SK-N-SH (cell line): ENCODE measurements around the gene CCR4. TPM values are rescaled to one million over a fixed set of nuclear protein-coding genes. Genes with fewer than 3 reads are reported as not detected.

Experiments used
- CTCF ChIA-PET: fragments of 300-600, 350-600 bp; formaldehyde crosslinking; extraction: SDS; loops from one replicate; lab custom pipeline; 2021; lab: Yijun Ruan, JAX
- POLR2A ChIA-PET: fragments of 350-600 bp; sonication (Branson Sonifier 250); formaldehyde crosslinking; extraction: SDS; loops from one replicate; lab custom pipeline; 2020; ENCODE audit warnings: antibody characterized with exemption, inconsistent platforms; lab: Yijun Ruan, JAX
- DNase-seq: peaks from one replicate; pipeline ENCODE4 v3.0.0; 2012
- H2AFZ ChIP-seq: fragments of 200-600 bp; sonication (generic); 2 replicates; pipeline ENCODE4 v1.8.1; 2016; ENCODE audit warnings: antibody characterized with exemption, mild to moderate bottlenecking, low read depth
- H3F3A ChIP-seq: fragments of 200-600 bp; sonication (generic); replicated peaks from 2 replicates; pipeline ENCODE3; 2016; ENCODE audit warnings: antibody characterized with exemption, mild to moderate bottlenecking; ENCODE audit not compliant: insufficient read depth
- H3K27ac ChIP-seq, 2 experiments: fragments of 200-500 bp in 1 of 2; fragments of 200-600 bp in 1 of 2; sonication (Bioruptor generic) in 1 of 2; sonication (generic), shearing (Covaris generic) in 1 of 2; 2 replicates each; pipeline versions ENCODE4 v1.5.1 to v1.6.1; 2014 to 2016; ENCODE audit warnings: low read depth in 2 of 2, inconsistent platforms in 1 of 2, low read length in 1 of 2, mild to moderate bottlenecking in 1 of 2, mixed read lengths in 1 of 2
- H3K27me3 ChIP-seq: fragments of 200-600 bp; sonication (generic), shearing (Covaris generic); 2 replicates; pipeline ENCODE4 v1.6.1; 2016; ENCODE audit warnings: mixed run types; ENCODE audit not compliant: insufficient read depth
- H3K36me3 ChIP-seq, 2 experiments: fragments of 200-500 bp in 1 of 2; fragments of 200-600 bp in 1 of 2; sonication (Bioruptor generic) in 1 of 2; sonication (generic) in 1 of 2; replicated peaks in 1 of 2; 2 replicates each; pipeline versions ENCODE3 to v1.5.1; 2014 to 2016; ENCODE audit warnings: low read length in 1 of 2, mild to moderate bottlenecking in 1 of 2; ENCODE audit not compliant: insufficient read depth in 2 of 2, control insufficient read depth in 1 of 2
- H3K4me1 ChIP-seq, 2 experiments: fragments of 200-500 bp in 1 of 2; fragments of 200-600 bp in 1 of 2; sonication (Bioruptor generic) in 1 of 2; sonication (generic), shearing (Covaris generic) in 1 of 2; 2 replicates each; pipeline versions ENCODE4 v1.5.1 to v1.6.1; 2014 to 2016; ENCODE audit warnings: low read depth in 1 of 2, low read length in 1 of 2, mixed run types in 1 of 2; ENCODE audit not compliant: insufficient read depth in 2 of 2, control insufficient read depth in 1 of 2
- H3K4me2 ChIP-seq: fragments of 200-600 bp; sonication (generic), shearing (Covaris generic); 2 replicates; pipeline ENCODE4 v1.6.1; 2017; ENCODE audit warnings: mixed run types
- H3K4me3 ChIP-seq, 2 experiments: fragments of 200-500 bp in 1 of 2; fragments of 200-600 bp in 1 of 2; sonication (Bioruptor generic) in 1 of 2; sonication (generic), shearing (Covaris generic) in 1 of 2; 2 replicates each; pipeline versions ENCODE4 v1.5.1 to v1.8.1; 2014 to 2016; ENCODE audit warnings: low read depth in 2 of 2, inconsistent platforms in 1 of 2, low read length in 1 of 2, mild to moderate bottlenecking in 1 of 2, mixed read lengths in 1 of 2, moderate library complexity in 1 of 2
- H3K79me2 ChIP-seq: fragments of 200-600 bp; sonication (generic); 2 replicates; pipeline ENCODE4 v1.8.1; 2017; ENCODE audit warnings: mild to moderate bottlenecking; ENCODE audit not compliant: insufficient read depth
- H3K9ac ChIP-seq: fragments of 200-600 bp; sonication (generic); 2 replicates; pipeline ENCODE4 v1.6.1; 2017; ENCODE audit warnings: mixed run types
- H3K9me2 ChIP-seq: fragments of 200-600 bp; sonication (generic); 2 replicates; pipeline ENCODE4 v1.6.1; 2017; ENCODE audit warnings: mixed run types
- H3K9me3 ChIP-seq: fragments of 200-600 bp; sonication (generic); 2 replicates; pipeline ENCODE4 v1.6.1; 2017; ENCODE audit warnings: mixed run types, mild to moderate bottlenecking, moderate library complexity
- H4K20me1 ChIP-seq: fragments of 200-600 bp; sonication (generic); 2 replicates; pipeline ENCODE4 v1.6.1; 2017; ENCODE audit warnings: mild to moderate bottlenecking, mixed run types; ENCODE audit not compliant: insufficient read depth
- CHD2 ChIP-seq: fragments of 150-350 bp; IDR thresholded peaks from 2 replicates; pipeline ENCODE4 v1.6.1; 2018; ENCODE audit warnings: low read length; ENCODE audit not compliant: partially characterized antibody
- EP300 ChIP-seq, 2 experiments: IDR thresholded peaks; 2 replicates each; pipeline versions ENCODE4 v1.4.0 to v1.6.1; 2012; ENCODE audit warnings: borderline replicate concordance in 1 of 2, low read depth in 1 of 2, low read length in 1 of 2
- FOXJ3 ChIP-seq: sonication (generic); formaldehyde crosslinking; IDR thresholded peaks from 2 replicates; pipeline ENCODE4 v1.5.1; 2020; ENCODE audit warnings: mild to moderate bottlenecking, missing genetic modification reagents
- FOXM1 ChIP-seq: IDR thresholded peaks from 2 replicates; pipeline ENCODE4 v1.4.0; 2012; ENCODE audit warnings: low read depth, mild to moderate bottlenecking
- JUND ChIP-seq: IDR thresholded peaks from 2 replicates; pipeline ENCODE4 v1.4.0; 2012
- MEF2A ChIP-seq: IDR thresholded peaks from 2 replicates; pipeline ENCODE4 v1.4.0; 2012; ENCODE audit warnings: low read depth, borderline replicate concordance
- MXI1 ChIP-seq: IDR thresholded peaks from 2 replicates; pipeline ENCODE4 v1.6.1; 2012; ENCODE audit warnings: mild to moderate bottlenecking, low read depth, low read length, improper control_type of control experiment
- NFIC ChIP-seq: IDR thresholded peaks from 2 replicates; pipeline ENCODE4 v1.4.0; 2012; ENCODE audit warnings: borderline replicate concordance
- NRF1 ChIP-seq: IDR thresholded peaks from 2 replicates; pipeline ENCODE4 v1.6.1; 2012; ENCODE audit warnings: low read depth, mild to moderate bottlenecking, low read length
- POLR2AphosphoS5 ChIP-seq: IDR thresholded peaks from 2 replicates; pipeline ENCODE4 v1.6.1; 2012; ENCODE audit warnings: low read depth, low read length
- RXRA ChIP-seq: IDR thresholded peaks from 2 replicates; pipeline ENCODE4 v1.4.0; 2012; ENCODE audit warnings: low read depth, mild to moderate bottlenecking, borderline replicate concordance
- SMC3 ChIP-seq: IDR thresholded peaks from 2 replicates; pipeline ENCODE4 v1.6.1; 2012; ENCODE audit warnings: low read depth, low read length, improper control_type of control experiment
- TAF1 ChIP-seq: IDR thresholded peaks from 2 replicates; pipeline ENCODE4 v1.6.1; 2012; ENCODE audit warnings: low read depth, mild to moderate bottlenecking, low read length, moderate library complexity, borderline replicate concordance
- TCF12 ChIP-seq: IDR thresholded peaks from 2 replicates; pipeline ENCODE4 v1.4.0; 2012
- TEAD4 ChIP-seq: IDR thresholded peaks from 2 replicates; pipeline ENCODE4 v1.4.0; 2012; ENCODE audit warnings: mild to moderate bottlenecking, borderline replicate concordance; ENCODE audit not compliant: insufficient read depth
- WGBS: methylation state at CpG from one replicate; pipeline ENCODE4 v1.1.6; 2017; ENCODE audit warnings: low lambda C conversion rate; 5-methylcytosine and 5-hydroxymethylcytosine counted together
- polyA plus RNA-seq, 3 experiments: library from polyadenylated mRNA; depleted of rRNA; stranded (reverse); fragments of >200 nt; gene quantifications; 2 replicates each; pipeline ENCODE4 v1.2.3, GENCODE V29; 2012
- TF ChIP-seq, protein P1 (sequence below): IDR thresholded peaks from 2 replicates; pipeline ENCODE4; 2012
- TF ChIP-seq, protein P2 (sequence below): IDR thresholded peaks from 2 replicates; pipeline ENCODE4 v1.4.0; 2012; ENCODE audit warnings: low read depth, borderline replicate concordance
- TF ChIP-seq, protein P3 (sequence below): IDR thresholded peaks from 2 replicates; pipeline ENCODE4 v1.6.1; 2012; ENCODE audit warnings: mild to moderate bottlenecking, low read depth, low read length, moderate library complexity

CCR4 gene
- polyA plus RNA-seq, 1 of the 3 experiments (the other 2 are of a cell fraction), result not detected

DNA sequence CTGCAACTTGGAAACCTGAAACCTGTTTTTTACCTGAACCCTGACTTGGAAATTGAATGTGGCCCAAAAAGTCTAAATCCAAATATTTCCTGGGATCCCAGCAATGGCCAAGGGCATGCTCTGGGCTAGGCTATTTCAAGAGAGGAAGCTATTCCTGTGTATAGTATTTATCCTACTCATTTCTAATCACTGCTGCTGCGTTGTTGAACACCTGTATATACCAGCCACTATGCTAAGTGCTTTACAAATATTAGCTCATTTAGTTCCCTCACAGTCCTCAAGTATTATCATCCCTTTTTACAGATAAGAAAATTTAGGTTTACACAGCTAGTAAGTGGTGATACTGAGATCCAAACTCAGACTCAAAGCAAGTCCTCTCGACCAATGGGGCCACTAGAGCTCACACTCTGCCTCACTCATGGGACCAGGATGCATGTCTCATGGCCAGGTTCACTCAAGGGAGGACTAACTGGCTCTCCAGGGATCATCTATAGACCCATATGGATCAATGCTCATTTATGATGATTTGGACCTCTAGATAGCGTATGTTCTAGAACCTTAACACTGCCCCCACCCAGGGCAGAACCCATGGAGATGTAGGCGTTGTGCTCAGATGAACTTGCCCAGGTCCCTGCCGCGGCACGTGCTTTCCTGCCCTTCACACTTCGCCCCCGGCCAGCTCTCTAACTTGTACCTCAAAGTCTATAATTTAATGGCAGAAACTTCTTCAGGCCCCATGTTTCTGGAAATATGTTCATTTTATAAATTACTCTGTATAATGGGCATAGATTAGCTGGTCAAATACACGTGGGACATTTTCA is 2.6 kb upstream of the CCR4 start:
- Histone ChIP-seq H2AFZ (no peak overlapping the region), H3K4me2 (no peak overlapping the region), H3K9me2 (no peaks in the 10 kb centered on the region), H3K9ac (no peak overlapping the region), H3K79me2 (no peaks in the 10 kb centered on the region), H3K4me3 (no peak overlapping the region), H3K36me3 (no peaks in the 10 kb centered on the region), H3K9me3 (no peaks in the 10 kb centered on the region), H3F3A (no peaks in the 10 kb centered on the region), H3K27ac (no peak overlapping the region), H4K20me1 (no peaks in the 10 kb centered on the region), H3K4me1 (no peaks in the 10 kb centered on the region), H3K27me3 (no peaks in the 10 kb centered on the region)
- ChIA-PET CTCF (interaction anchor here (1.2 to 5.6 kb wide), 10 partner anchors 14 to 838 kb away, joined by 3 to 72 read pairs (median 8); no protein-coding TSS in a partner anchor), POLR2A (interaction anchor here (1.5 kb wide), 1 partner anchor 122 kb away, joined by 3 read pairs; no protein-coding TSS in a partner anchor)
- no peak for DNase-seq
- 86% methylated on average over 10 of the region's 10 CpGs for WGBS
- TF ChIP-seq MXI1 (no peak), FOXM1 (no peak), FOXJ3 (CRISPR knock-in tag) (no peak), EP300 (IDR thresholded peaks at IDR 0.05; ENCODE audit: borderline replicate concordance in 1 of 2, low read depth in 1 of 2, low read length in 1 of 2) (no peak), NRF1 (no peak), RXRA (no peak), JUND (no peak), TEAD4 (no peak), CHD2 (no peak), TAF1 (no peak), NFIC (no peak), TCF12 (no peak)
- TF ChIP-seq, protein P1, sequence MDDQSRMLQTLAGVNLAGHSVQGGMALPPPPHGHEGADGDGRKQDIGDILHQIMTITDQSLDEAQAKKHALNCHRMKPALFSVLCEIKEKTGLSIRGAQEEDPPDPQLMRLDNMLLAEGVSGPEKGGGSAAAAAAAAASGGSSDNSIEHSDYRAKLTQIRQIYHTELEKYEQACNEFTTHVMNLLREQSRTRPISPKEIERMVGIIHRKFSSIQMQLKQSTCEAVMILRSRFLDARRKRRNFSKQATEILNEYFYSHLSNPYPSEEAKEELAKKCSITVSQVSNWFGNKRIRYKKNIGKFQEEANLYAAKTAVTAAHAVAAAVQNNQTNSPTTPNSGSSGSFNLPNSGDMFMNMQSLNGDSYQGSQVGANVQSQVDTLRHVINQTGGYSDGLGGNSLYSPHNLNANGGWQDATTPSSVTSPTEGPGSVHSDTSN, result no peak
- TF ChIP-seq, protein P2, sequence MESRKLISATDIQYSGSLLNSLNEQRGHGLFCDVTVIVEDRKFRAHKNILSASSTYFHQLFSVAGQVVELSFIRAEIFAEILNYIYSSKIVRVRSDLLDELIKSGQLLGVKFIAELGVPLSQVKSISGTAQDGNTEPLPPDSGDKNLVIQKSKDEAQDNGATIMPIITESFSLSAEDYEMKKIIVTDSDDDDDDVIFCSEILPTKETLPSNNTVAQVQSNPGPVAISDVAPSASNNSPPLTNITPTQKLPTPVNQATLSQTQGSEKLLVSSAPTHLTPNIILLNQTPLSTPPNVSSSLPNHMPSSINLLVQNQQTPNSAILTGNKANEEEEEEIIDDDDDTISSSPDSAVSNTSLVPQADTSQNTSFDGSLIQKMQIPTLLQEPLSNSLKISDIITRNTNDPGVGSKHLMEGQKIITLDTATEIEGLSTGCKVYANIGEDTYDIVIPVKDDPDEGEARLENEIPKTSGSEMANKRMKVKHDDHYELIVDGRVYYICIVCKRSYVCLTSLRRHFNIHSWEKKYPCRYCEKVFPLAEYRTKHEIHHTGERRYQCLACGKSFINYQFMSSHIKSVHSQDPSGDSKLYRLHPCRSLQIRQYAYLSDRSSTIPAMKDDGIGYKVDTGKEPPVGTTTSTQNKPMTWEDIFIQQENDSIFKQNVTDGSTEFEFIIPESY, result no peak

DNA sequence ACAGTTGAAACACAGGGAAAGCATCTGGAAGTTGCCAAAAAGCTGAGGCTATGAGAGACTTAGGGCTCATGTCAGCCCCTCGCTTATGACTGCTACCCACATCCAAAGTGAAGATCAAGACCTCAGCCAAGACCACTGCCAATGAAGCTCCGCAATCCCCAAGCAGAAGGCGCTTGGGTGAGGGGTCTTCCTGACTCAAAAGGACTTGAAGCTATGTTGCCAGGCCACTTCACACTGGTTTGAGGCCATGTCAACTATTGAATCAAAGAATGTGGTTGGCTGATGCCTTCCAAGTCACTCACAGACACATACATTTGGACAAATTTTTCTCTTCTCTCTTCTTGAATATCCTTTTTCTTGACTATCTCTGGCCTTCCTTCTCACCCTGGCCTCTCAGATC is 928 bp upstream of the CCR4 start:
- Histone ChIP-seq H3K9me3 (no peaks in the 10 kb centered on the region), H3K4me2 (no peak overlapping the region), H3K9ac (no peak overlapping the region), H3K27me3 (no peaks in the 10 kb centered on the region), H3F3A (no peaks in the 10 kb centered on the region), H3K36me3 (no peaks in the 10 kb centered on the region), H3K4me1 (no peaks in the 10 kb centered on the region), H4K20me1 (no peaks in the 10 kb centered on the region), H3K27ac (no peak overlapping the region), H3K4me3 (no peak overlapping the region), H3K79me2 (no peaks in the 10 kb centered on the region), H2AFZ (no peak overlapping the region), H3K9me2 (no peaks in the 10 kb centered on the region)
- POLR2A ChIA-PET, result interaction anchor here (0.6 kb wide), 1 partner anchor 17 kb away, joined by 3 read pairs; no protein-coding TSS in a partner anchor
- CTCF ChIA-PET, result interaction anchor here (5.1 to 5.6 kb wide), 2 partner anchors 124 to 422 kb away, joined by 38 to 72 read pairs; no protein-coding TSS in a partner anchor
- 87% methylated on average over 3 of the region's 3 CpGs for WGBS
- no peak for DNase-seq
- TF ChIP-seq, protein P1, result no peak
- TF ChIP-seq MEF2A (no peak), NFIC (no peak), SMC3 (no peak), TCF12 (no peak), POLR2AphosphoS5 (no peak)
- TF ChIP-seq, protein P3, sequence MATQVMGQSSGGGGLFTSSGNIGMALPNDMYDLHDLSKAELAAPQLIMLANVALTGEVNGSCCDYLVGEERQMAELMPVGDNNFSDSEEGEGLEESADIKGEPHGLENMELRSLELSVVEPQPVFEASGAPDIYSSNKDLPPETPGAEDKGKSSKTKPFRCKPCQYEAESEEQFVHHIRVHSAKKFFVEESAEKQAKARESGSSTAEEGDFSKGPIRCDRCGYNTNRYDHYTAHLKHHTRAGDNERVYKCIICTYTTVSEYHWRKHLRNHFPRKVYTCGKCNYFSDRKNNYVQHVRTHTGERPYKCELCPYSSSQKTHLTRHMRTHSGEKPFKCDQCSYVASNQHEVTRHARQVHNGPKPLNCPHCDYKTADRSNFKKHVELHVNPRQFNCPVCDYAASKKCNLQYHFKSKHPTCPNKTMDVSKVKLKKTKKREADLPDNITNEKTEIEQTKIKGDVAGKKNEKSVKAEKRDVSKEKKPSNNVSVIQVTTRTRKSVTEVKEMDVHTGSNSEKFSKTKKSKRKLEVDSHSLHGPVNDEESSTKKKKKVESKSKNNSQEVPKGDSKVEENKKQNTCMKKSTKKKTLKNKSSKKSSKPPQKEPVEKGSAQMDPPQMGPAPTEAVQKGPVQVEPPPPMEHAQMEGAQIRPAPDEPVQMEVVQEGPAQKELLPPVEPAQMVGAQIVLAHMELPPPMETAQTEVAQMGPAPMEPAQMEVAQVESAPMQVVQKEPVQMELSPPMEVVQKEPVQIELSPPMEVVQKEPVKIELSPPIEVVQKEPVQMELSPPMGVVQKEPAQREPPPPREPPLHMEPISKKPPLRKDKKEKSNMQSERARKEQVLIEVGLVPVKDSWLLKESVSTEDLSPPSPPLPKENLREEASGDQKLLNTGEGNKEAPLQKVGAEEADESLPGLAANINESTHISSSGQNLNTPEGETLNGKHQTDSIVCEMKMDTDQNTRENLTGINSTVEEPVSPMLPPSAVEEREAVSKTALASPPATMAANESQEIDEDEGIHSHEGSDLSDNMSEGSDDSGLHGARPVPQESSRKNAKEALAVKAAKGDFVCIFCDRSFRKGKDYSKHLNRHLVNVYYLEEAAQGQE, result no peak
